HEK293 (cell line): ENCODE data around the gene HOXD10.

Experiments used
- AEBP2 ChIP-seq: fragments of 450-650 bp; formaldehyde crosslinking; IDR thresholded peaks from 2 replicates; pipeline ENCODE4 v1.5.1; 2016; ENCODE audit warnings: missing biosample characterization, missing genetic modification characterization, borderline replicate concordance
- GLI4 ChIP-seq: fragments of 450-650 bp; formaldehyde crosslinking; IDR thresholded peaks from 2 replicates; pipeline ENCODE4 v1.5.1; 2016; ENCODE audit warnings: missing biosample characterization, missing genetic modification characterization
- HOXC10 ChIP-seq: sonication (generic); formaldehyde crosslinking; IDR thresholded peaks from 2 replicates; pipeline ENCODE4 v1.8.1; 2023; ENCODE audit warnings: mild to moderate bottlenecking, missing genetic modification reagents
- KLF1 ChIP-seq: fragments of 450-650 bp; formaldehyde crosslinking; IDR thresholded peaks from 2 replicates; pipeline ENCODE4 v1.5.1; 2016; ENCODE audit warnings: missing biosample characterization, missing genetic modification characterization
- KLF7 ChIP-seq: fragments of 450-650 bp; formaldehyde crosslinking; IDR thresholded peaks from 2 replicates; pipeline ENCODE4 v1.5.1; 2016; ENCODE audit warnings: missing biosample characterization, missing genetic modification characterization, borderline replicate concordance
- OVOL3 ChIP-seq: fragments of 450-650 bp; formaldehyde crosslinking; IDR thresholded peaks from 2 replicates; pipeline ENCODE4 v1.5.1; 2016; ENCODE audit warnings: missing biosample characterization, missing genetic modification characterization
- PBX3 ChIP-seq: sonication (generic); formaldehyde crosslinking; IDR thresholded peaks from 2 replicates; pipeline ENCODE4 v1.8.1; 2022; ENCODE audit warnings: mild to moderate bottlenecking, moderate library complexity, missing genetic modification reagents
- PRDM1 ChIP-seq: fragments of 450-650 bp; formaldehyde crosslinking; IDR thresholded peaks from 2 replicates; pipeline ENCODE4; 2016; ENCODE audit warnings: missing biosample characterization, missing genetic modification characterization
- REPIN1 ChIP-seq: fragments of 450-650 bp; formaldehyde crosslinking; IDR thresholded peaks from 2 replicates; pipeline ENCODE4 v1.5.1; 2017; ENCODE audit warnings: missing biosample characterization, missing genetic modification characterization, low read depth
- REST ChIP-seq: fragments of 450-650 bp; formaldehyde crosslinking; IDR thresholded peaks from 2 replicates; pipeline ENCODE4 v1.5.1; 2016; ENCODE audit warnings: missing biosample characterization, missing genetic modification characterization
- TSHZ1 ChIP-seq: fragments of 450-650 bp; formaldehyde crosslinking; IDR thresholded peaks from 2 replicates; pipeline ENCODE4 v1.5.1; 2016; ENCODE audit warnings: missing biosample characterization, missing genetic modification characterization, borderline replicate concordance
- ZBTB21 ChIP-seq: fragments of 450-650 bp; formaldehyde crosslinking; IDR thresholded peaks from 2 replicates; pipeline ENCODE4 v1.5.1; 2017; ENCODE audit warnings: missing biosample characterization, missing genetic modification characterization
- ZBTB49 ChIP-seq: fragments of 450-650 bp; formaldehyde crosslinking; IDR thresholded peaks from 2 replicates; pipeline ENCODE4 v1.5.1; 2016; ENCODE audit warnings: missing biosample characterization, missing genetic modification characterization, low read depth
- ZNF114 ChIP-seq: fragments of 450-650 bp; formaldehyde crosslinking; IDR thresholded peaks from 2 replicates; pipeline ENCODE4 v1.5.0; 2017; ENCODE audit warnings: missing biosample characterization, missing genetic modification characterization
- ZNF157 ChIP-seq: fragments of 450-650 bp; formaldehyde crosslinking; IDR thresholded peaks from 2 replicates; pipeline ENCODE4 v1.5.1; 2016; ENCODE audit warnings: missing biosample characterization, missing genetic modification characterization
- ZNF175 ChIP-seq: fragments of 450-650 bp; formaldehyde crosslinking; IDR thresholded peaks from 2 replicates; pipeline ENCODE4 v1.5.1; 2016; ENCODE audit warnings: missing biosample characterization, missing genetic modification characterization
- ZNF239 ChIP-seq: fragments of 450-650 bp; formaldehyde crosslinking; IDR thresholded peaks from 2 replicates; pipeline ENCODE4 v1.5.1; 2016; ENCODE audit warnings: missing biosample characterization, missing genetic modification characterization
- ZNF24 ChIP-seq: fragments of 450-650 bp; formaldehyde crosslinking; IDR thresholded peaks from 2 replicates; pipeline ENCODE4 v1.5.1; 2016; ENCODE audit warnings: missing biosample characterization, missing genetic modification characterization
- ZNF366 ChIP-seq: fragments of 450-650 bp; formaldehyde crosslinking; conservative IDR thresholded peaks from 2 replicates; pipeline ENCODE4 v1.5.1; 2016; ENCODE audit warnings: missing biosample characterization, missing genetic modification characterization
- ZNF549 ChIP-seq: fragments of 450-650 bp; IDR thresholded peaks from 2 replicates; pipeline ENCODE4 v1.5.1; 2018; ENCODE audit warnings: missing biosample characterization, missing genetic modification characterization, mild to moderate bottlenecking, inconsistent platforms, moderate library complexity
- ZNF664 ChIP-seq: fragments of 450-650 bp; formaldehyde crosslinking; IDR thresholded peaks from 2 replicates; pipeline ENCODE4 v1.5.1; 2016; ENCODE audit warnings: missing biosample characterization, missing genetic modification characterization
- ZNF707 ChIP-seq: fragments of 450-650 bp; formaldehyde crosslinking; IDR thresholded peaks from 2 replicates; pipeline ENCODE4 v1.5.1; 2016; ENCODE audit warnings: missing biosample characterization, missing genetic modification characterization
- ZNF785 ChIP-seq: fragments of 450-650 bp; formaldehyde crosslinking; IDR thresholded peaks from 2 replicates; pipeline ENCODE4 v1.5.1; 2016; ENCODE audit warnings: missing biosample characterization, missing genetic modification characterization
- ZNF792 ChIP-seq: fragments of 450-650 bp; formaldehyde crosslinking; IDR thresholded peaks from 2 replicates; pipeline ENCODE4 v1.5.1; 2016; ENCODE audit warnings: missing biosample characterization, missing genetic modification characterization
- ZNF843 ChIP-seq: fragments of 450-650 bp; formaldehyde crosslinking; IDR thresholded peaks from 2 replicates; pipeline ENCODE4 v1.5.1; 2016; ENCODE audit warnings: missing biosample characterization, missing genetic modification characterization
- ZSCAN5A ChIP-seq: fragments of 450-650 bp; formaldehyde crosslinking; IDR thresholded peaks from 2 replicates; pipeline ENCODE4 v1.5.1; 2016; ENCODE audit warnings: missing biosample characterization, missing genetic modification characterization

HOXD10 gene

GRCh38 chr2:176096986-176097819, 19.4 kb upstream of the HOXD10 start (continued):
- no peak for TF ChIP-seq ZSCAN5A (tag by site-specific recombination)
- TF ChIP-seq ZNF843 (tag by site-specific recombination) = no peak
- TF ChIP-seq ZBTB21 (tag by site-specific recombination) = no peak
- 0 out of 2 replicates have a peak, but pooled peaks have one; percentile 15 for TF ChIP-seq KLF1
- no peak for TF ChIP-seq ZNF549
- no peak for TF ChIP-seq ZNF707 (tag by site-specific recombination)
- no peak; the same call in 1 of the 2 replicates for TF ChIP-seq REST
- TF ChIP-seq HOXC10 (CRISPR knock-in tag) = no peak
- TF ChIP-seq REPIN1 (tag by site-specific recombination) = no peak
- TF ChIP-seq ZNF785 = no peak
- TF ChIP-seq ZNF24 (tag by site-specific recombination) = no peak
- TF ChIP-seq TSHZ1 (tag by site-specific recombination) = no peak
- no peak for TF ChIP-seq KLF7 (tag by site-specific recombination)
- TF ChIP-seq GLI4 (tag by site-specific recombination) = no peak
- TF ChIP-seq PRDM1 (tag by site-specific recombination) = peak; percentile 25; the same call in 1 of the 2 replicates
- TF ChIP-seq ZBTB49 (tag by site-specific recombination) = no peak
- 0 out of 2 replicates have a peak, but pooled peaks have one; percentile 36 for TF ChIP-seq PBX3 (CRISPR knock-in tag)
- no peak for TF ChIP-seq ZNF175 (tag by site-specific recombination)
- no peak for TF ChIP-seq ZNF239
- TF ChIP-seq AEBP2 (tag by site-specific recombination) = no peak
- 0 out of 2 replicates have a peak, but pooled peaks have one; percentile 46 for TF ChIP-seq ZNF366 (tag by site-specific recombination)
- TF ChIP-seq ZNF792 (tag by site-specific recombination) = no peak
- no peak for TF ChIP-seq ZNF157 (tag by site-specific recombination)
- TF ChIP-seq ZNF114 (tag by site-specific recombination) = no peak
- no peak for TF ChIP-seq OVOL3
- TF ChIP-seq ZNF664 = no peak
